ENCODE results near the gene ERP27.

ERP27 gene

DNA sequence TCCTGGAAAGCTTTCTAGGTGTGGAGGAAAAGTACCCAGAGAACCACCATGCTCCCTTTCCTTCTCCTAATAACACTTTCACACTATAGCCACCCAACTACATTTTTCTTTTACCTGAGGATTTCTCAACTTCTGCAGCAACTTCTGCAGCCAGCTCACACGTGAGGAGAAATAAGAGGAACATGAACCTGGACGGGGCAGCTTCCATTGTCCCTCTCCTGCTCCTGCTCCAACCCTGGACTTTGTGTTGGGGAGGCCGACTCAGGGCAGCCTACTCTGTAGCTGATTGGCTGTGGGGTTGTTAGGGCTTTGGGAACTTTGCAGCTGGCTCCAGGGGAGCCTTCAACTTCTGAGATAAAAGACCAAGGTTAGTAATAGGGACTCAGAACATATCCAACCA, at the start of gene ERP27:
TSS of gene ERP27 (minus strand) at position 237 of the 400 bp plus-strand sequence. CDS start at position 208, 29 bp downstream.
- no peak for DNase-seq

DNA sequence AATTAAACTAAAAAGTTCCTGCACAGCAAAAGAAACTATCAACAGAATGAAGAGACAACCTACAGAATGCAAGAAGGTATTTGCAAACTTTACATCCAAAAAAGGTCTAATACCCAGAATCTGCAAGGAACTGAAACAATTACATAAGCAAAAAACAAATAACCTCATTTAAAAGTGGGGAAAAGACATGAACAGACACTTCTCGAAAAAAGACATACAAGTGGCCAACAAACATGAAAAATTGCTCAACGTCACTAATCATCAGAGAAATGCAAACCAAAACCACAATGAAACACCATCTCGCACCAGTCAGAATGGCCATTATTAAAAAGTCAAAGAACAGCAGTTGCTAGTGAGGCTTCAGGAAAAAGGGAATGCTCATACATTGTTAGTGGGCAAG, 49.7 kb upstream of the ERP27 start:
- DNase-seq = no peak

DNA sequence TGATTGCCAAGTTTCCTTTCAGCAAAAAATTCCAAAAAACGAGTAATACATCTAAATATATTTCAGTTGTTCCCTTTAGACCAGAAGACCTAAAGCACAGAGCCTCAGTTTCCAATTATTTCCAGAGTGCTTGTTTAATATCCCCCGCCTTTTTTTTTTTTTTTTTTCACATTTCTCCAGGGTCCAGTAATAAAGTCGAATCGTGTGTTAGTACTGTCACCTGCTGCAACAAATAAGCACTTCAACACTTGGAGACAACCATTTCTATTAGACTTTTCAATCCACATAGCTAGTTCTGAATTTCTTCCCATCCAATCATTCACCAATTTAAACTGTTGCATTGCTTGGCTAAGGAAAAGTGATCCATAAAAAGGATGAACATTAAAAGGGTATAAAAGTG, 48.1 kb upstream of the ERP27 start:
- DNase-seq = no peak

DNA sequence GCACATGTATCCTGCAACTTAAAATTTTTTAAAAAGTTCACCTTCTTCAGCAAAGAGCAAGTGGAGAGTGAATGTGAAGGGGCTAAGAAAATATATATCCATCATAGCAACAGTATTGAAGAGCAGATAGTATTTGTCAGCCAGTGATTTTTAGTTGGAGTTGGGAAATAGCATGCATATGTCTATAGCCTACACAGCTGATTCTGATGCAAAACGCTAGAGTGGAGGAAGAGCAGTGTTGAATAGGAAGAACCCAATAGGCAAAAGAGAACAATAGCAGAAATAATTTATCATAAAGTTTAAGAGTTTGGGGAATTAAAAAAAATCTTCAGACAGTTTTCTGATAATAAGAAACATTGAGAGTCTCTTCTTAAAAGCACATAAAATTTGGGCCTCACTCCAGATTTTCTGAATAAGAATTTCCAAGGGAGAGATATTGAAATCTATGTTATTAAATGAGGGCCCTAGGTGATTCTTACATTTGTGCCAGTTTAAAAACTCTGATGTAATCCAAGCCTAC, 46.5 kb upstream of the ERP27 start:
- DNase-seq = no peak

DNA sequence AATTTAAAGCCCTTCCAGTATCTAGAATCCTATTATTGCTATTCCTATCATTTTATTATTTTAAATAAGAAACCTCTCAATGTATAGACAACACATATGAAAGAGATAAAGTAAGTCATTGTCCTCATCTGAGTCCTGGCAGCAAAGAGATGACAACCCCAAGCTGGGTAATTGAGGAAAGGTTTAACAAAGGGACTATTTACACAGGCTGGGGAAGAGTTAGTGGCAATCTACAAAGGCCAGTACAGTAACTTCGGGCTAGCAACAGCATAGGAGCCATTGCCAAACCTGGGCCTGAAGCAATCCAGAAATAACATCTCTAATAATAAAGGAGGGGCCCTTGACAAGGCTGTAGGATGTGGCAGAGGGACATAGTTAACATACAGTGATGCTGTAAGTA, 45.7 kb upstream of the ERP27 start:
- DNase-seq = no peak

DNA sequence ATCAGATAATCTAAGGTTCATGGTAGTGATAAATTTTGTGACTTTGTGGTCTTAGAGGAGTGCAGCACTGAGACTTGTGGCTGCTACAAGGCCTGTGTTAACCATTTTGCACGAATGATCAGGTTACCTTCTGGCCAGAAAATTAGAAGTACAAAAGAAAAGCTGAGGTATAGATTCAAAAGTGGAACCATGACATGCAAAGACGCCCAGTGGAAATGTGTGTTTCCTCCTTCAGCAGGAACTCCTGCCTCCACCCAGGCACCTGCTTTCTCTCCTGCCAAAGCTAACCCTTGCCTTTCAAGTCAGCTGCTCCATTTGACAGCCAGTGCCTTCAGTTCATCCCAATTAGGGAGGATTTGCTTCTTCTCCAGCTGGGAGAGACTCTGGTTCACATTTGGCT, 44.7 kb upstream of the ERP27 start:
- no peak for DNase-seq

DNA sequence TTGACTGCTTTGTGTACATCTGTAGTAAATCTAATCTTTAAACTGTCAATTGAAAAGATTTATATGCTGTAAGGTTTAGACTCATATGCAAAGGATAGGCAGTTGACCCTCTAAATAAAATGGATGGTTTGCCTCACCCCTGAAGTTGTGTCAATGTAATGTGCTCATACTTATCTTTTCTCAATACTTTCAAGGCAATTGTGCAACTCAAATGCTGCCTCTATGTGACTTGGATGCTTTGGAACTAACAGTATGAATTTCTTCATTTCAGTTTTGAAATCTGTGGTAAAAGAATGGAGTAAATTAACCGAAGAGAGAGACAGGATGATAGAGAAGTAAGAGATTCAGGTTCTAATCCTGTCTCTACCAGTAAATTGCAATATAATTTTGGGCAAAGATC, 44.2 kb upstream of the ERP27 start:
- no peak for DNase-seq

DNA sequence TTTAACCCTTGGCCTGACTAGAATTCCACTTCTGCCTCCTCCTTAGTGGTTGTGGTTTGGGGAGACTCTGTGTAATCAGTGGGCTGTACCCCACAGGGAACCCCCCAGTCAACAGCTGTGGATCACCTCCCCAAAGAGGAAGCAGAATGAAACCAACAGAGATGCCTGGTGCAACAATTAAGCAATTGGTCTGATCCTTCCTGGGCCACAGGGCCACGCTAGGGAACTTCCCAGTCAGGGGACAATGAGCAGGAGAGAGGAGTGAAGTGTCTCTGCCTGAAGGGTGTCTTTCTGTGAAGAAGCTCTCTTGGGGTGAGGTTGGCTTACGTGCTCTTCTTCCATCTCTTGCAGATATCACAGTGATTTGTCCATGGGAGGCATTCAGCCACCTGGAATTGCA, 42.7 kb upstream of the ERP27 start:
- DNase-seq = no peak

DNA sequence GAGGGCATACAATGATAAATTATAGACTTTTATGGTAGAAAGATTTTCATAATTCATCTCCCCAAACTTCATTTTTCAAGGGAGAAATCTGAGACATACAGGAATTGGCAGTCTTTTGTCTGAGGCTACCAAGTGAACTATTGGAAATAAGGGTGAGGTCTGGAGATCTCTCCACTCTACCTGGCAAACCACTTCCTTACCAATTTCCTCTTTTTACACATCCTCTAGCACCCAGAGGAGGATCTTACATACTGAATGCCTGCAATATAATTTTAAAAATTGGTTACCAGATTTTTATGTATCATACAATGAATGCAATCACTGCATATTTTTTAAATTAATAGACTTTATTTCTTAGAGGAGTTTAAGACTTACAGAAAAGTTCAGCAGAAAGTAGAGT, 41.1 kb upstream of the ERP27 start:
- no peak for DNase-seq

DNA sequence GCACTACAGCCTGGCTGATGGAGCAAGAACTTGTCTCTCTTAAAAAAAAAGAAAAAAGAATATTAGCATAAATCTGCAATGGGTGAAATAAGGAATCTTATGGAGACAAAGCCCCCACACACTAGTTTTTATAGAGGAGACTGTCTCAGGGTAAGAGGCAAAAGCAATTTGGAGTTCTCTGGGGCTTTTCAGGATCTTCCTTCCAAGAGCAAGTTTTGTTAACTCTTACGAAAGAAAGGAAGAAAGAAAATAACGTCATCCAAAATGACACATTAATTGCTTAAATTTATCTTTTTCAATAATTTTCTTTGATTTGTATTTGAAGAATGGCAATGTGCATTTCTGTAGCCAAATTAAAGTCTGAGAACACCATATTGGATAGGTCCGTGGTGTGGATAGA, 38.3 kb upstream of the ERP27 start:
- no peak for DNase-seq

DNA sequence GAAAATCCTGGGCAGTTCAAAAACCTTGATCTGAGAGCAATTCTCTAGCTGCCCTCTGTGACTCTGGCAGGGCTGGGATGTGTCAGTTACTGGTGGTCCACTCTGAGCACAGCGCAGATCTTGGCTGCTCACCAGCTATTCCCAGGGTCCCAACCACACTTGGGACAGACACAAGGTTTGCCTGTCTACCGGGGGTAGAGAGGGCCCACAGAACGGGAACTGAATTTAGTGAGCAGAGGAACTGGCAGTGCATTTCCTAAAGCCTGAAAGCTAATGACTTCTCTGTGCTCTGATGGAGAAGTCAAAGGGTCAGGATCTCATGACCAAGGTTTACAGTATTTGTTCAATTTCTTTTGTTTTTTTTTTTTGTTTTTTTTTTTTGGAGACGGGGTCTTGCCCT, 37.1 kb upstream of the ERP27 start:
- DNase-seq = no peak

DNA sequence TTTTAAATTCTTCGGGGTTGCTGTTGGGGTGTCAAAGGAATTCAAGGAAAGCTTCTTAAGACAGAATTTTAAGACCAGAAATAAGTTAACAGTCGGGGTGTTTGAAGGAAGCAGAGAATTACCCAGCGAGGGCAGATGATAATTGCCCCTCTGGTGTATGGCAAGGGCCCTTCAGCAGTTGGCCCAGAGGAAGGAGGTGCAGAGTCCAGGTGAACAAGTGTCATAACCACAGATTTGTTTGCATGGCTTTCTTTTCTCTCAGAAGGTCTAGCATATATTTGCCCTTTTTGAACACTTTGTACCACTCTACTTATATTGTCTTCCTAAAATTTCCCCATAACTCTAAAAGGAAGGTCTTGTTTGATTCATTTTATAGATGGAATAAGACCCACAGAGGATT, 36.3 kb upstream of the ERP27 start:
- no peak for DNase-seq

DNA sequence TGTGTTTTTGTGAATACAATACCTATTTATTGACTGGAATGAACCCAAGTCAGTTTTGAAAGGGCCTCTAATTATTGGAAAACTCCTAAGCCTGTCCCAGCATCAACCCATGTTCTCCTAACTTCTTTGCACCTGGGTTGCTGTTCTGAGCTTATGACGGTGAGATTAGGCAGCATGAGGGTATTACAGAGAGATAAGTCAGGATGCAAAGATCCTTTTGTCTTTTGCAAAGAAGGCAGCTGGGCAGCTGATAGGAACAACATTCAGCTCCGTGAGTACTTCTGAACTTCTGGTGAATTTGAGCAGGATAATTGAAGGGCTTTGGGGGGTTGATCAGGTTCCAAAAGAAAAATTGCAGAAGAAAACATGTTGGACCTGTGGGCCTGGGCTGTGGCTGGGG, 34.5 kb upstream of the ERP27 start, which contains the start of gene PDE6H:
TSS of gene PDE6H (plus strand) at position 227 of the 400 bp plus-strand sequence. CDS start 4,971 bp downstream, outside the sequence.
- DNase-seq = no peak

DNA sequence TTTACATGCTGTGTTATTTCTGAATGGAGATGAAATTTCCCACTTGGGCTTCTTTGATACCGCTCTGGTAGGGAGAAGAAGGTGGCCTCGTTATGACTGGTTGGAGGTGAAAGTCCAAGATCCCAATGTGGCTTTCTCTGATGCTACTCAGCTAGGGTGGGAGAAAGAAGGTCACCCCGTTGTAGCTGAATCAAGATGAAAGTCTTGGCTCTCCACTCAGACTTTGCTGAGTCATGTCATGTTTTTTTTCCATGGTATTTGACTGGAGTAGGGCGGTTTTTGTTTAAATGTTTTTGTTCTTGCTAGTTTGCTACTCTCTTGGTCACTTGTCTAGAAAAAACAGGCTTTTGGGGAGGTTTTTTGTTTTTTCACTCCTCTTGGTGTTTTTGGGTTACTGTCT, 32.1 kb upstream of the ERP27 start:
- no peak for DNase-seq

DNA sequence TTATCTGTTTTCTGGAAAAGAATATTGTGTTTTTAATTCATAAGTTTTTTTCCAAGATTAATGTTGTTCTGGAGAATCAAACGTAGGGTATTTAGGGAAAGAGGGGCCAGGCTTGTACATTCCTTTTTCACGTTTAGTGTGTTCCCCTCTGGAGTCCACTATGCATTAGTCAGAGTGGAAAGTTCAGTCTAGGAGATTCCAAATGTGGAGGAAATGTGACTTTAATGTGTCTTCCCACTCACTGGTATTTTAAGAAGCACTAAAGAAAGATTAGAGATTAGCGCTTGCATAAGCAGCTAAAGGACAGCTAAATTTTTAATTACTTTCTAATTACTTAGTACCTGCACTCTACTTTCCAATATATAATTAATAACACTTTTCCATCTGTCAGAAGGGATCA, 30.1 kb upstream of the ERP27 start:
- no peak for DNase-seq

DNA sequence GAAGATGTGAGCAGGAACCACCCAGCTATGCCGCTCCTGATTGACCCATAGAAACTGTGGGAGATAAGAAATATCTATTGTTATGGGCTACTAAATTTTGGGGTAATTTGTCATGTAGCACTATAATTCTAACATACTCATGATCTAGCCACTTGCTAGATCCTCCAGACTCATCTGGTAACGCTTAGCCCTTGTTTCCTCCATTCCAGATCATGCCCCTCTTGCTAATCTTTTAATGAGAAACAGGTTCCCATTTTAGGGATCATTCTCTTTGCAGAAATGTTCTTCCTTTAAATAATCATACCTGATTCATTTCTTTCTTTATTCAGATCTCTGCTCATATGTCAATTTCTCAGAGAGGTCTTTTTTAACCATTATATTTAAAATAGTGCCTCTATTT, 26.9 kb upstream of the ERP27 start:
- DNase-seq = no peak

DNA sequence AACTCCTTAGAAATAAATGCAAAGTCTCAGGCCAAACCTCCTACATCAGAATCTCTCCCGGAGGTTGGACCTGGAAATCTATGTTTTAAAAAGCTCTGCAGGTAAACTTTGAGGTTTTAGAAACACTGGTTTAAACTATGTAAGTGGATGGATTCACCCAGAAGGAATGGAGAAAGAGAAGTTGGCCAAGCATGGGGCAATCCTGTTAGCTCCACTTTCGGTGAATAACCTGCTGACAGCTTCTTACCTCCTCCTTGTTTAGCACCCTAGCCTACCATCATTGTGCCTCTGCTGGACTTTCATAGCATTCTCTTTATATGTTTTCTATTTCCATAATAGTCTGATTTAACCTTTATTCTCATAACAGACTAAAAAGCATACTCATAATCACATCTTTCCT, 26.1 kb upstream of the ERP27 start:
- DNase-seq = no peak

DNA sequence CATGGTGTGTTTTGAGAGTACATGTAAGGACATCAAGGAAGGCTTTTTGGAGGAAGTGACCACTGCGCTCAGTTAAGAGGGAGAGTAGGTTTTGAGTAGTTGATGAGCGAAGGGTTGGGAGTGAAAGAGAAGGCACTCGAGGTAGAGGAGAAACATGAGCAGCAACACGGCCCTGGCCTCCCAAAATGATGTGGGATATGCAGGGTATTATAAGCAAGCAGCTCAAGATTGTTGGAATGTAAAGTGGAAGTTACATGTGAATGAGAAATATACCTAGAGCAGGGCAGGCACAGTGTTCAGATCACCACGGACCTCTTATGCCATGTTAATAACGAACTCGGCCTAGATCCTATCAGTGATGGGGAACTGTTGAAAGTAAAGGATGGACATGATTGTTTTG, 25.2 kb upstream of the ERP27 start:
- DNase-seq = no peak

DNA sequence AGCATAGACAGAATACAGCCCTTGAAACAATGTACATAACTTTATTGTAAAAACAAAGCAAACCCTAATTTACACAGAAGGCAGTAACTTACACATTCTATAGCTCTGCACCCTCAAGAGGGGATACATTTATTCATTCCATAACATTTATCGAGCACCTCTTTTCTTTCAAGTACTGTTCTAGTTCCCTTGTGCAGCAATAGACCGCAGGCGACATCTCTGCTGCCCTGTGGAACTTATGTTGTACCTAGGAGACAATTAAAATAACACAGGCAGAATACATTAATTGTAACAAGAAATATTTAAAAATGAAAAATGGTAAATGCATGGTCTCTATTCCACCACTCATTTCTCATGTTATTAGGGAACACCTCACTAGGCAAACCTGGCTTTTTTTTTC, 24.5 kb upstream of the ERP27 start:
- no peak for DNase-seq

DNA sequence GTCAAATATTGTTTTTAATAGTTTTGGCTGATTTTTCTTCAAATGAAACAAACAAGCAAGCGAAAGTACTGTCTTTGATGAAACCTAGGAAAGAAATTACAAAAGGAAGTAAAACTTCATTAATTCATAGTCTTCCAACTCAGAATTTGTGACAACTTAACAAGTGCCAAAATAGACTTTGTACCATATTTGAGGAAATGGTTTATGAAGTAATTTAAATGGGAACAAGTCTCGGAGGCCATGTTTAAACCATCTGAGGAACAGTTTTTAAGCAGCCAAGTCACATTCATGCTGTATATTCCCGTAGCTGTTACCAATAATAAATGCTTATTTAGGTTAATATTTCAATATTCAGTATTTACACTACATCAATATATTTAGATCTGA, 23.8 kb upstream of the ERP27 start:
- DNase-seq = no peak

DNA sequence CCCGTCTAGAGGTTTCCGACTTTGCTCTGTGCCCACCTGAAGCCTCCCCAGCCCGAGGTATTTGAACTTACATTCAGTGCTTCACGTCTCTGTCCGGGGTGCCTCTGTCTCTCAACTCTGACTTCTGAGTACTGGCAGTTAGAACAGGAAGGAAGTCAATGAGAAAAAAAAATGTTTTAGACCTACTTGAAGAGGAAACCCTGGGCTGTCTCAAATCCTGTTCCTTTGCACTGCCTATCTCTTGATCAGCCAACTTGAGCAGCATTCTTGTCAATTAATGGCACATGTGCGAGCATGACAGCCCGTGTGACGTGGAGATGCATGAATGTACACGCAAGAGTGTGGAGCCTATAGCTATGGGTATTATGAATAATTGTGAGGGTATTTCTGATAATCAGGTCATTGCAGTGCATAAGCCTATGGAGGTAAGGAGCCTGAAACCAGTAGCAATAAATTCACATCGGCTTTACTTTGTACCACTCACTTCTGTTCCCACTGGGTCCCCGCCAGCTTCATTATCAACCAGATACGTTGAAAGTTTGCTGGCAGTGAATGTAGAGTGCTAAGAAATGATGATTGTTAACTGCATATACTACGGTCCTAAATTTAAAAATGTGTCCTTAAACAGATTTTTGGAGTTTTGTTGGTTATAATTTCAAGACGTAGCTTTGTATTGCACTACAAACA, 23.3 kb upstream of the ERP27 start, which contains the start of gene ARHGDIB:
TSS of gene ARHGDIB (minus strand) at position 136 of the 687 bp plus-strand sequence. CDS start 10,889 bp downstream, outside the sequence.
- no peak for DNase-seq

DNA sequence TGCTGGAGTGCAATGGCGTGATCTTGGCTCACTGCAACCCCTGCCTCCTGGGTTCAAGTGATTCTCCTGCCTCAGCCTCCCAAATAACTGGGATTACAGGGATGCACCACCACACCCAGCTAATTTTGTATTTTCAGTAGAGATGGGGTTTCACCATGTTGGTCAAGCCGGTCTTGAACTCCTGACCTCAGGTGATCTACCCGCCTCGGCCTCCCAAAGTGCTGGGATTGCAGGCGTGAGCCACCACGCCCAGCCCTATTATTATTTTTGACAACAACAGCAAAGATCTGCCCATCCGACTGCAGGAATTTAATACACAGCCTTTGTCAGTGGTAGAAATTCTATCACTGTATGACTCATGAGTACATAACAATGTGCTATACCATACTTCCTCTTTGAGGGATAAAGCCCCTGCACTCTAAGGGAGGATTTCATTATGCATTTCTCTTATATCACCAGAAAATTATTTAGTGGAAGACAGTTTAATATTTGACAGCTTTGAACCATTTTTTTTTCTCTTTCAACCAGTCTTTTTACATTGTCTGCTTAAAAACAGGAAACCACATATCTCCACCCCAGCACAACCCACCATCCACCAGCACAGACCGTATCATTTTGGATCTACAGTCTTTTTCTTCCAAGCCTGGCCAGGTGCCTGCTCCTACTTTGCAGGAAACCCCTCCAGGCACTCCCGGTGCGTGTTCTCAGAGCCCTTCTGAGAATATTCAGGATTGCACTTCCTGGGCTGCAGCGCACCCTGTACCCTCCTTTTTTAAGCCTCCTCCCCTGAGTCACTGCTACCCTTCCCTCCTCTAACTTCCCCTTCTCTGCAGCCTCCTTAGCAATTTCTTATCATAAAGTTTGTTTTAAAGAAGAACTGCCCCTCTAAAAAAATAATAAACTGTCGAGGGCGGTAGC, 22.5 kb upstream of the ERP27 start:
- DNase-seq = no peak

DNA sequence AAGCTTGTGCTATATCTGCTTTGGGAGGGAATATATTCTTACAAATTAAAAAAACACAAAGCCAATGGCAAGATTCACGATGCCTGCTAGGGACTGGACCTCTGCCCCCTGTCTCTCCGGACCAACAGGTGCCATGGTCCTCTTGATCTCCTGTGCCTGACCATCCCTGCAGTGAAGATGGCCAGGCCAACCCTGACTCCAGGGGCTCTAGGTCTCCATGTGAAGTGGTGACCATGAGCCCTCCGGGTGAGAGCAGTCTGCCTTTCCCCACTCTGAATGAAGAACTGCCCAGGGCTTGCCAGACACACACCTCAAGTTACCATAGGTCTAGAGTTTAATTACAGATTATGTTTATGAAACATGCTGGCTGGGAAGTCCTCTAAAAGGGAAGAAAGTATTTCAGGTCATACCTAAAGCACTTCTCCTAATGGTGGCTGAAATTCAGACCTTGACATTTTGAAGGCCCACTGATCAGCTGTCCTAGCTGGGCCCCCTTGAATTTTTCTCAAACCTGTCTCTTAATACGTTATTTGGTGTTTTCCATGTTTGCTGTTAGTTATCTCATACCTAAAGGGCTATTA, 21.7 kb upstream of the ERP27 start:
- no peak for DNase-seq

DNA sequence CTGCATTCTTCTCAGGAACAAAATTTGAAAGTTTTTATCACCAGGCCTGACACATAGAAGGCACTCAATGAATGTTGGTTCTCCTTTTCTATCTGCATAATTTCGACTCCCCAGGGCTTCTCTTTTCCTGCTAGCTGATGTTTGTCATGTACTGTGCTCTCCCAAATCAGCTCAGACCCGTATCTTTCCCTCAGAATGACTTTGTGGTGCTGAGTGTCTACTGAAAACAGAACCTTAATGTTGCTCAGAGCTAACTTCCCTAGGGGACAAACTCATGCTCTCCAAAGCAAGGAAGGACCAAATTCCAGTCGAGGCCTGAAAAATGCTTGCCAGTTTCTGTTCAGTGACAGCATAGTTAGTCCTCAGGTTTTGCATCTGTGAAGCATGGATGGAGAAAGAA, 21.1 kb upstream of the ERP27 start:
- DNase-seq = no peak

Measured in NCI-H2227 treated with DMSO at 0.1 percent for 48 hours (cell line).